Omental fat pad (tissue), 4 donors: ENCODE measurements around the gene RIMBP2. TPM values are rescaled to one million over a fixed set of nuclear protein-coding genes. Genes with fewer than 3 reads are reported as not detected.

Experiments
- ATAC-seq: fragments of 150-250 bp; one replicate; pipeline ENCODE4 v1.9.1; 2016; ENCODE audit warnings: mild to moderate bottlenecking, moderate library complexity; ENCODE audit not compliant: low FRiP score
- DNase-seq: peaks from one replicate; pipeline ENCODE4 v3.0.0-alpha.2; 2019; ENCODE audit warnings: low spot score
- CTCF ChIP-seq, 3 donors: fragments of 450-650 bp; IDR thresholded peaks; one replicate each; pipeline ENCODE4 v1.5.1; 2016 to 2017; ENCODE audit warnings: antibody characterized with exemption in 3 of 3, mild to moderate bottlenecking in 3 of 3, moderate library complexity in 2 of 3
- total RNA-seq, 4 donors: library from RNA; depleted of rRNA; stranded (reverse); fragments of >200 nt; gene quantifications; one replicate each; pipeline ENCODE4 v1.1.0, GENCODE V29; 2016

RIMBP2 gene
- total RNA-seq, 4 donors from 2014 or later, result 0.36 to 3.2 (median 1.6) TPM; not detected in 1

GRCh38 chr12:130614530-130614905 lies 101.6 kb downstream of the RIMBP2 start:
- no peak for ATAC-seq
- TF ChIP-seq CTCF (IDR thresholded peaks at IDR 0.05), result no peak
- DNase-seq, result no peak

GRCh38 chr12:130613831-130614529 lies 102.1 kb downstream of the RIMBP2 start:
- TF ChIP-seq CTCF (IDR thresholded peaks at IDR 0.05), result no peak
- ATAC-seq, result no peak
- DNase-seq, result no peak

- no peak for ATAC-seq
- no peak for TF ChIP-seq CTCF (IDR thresholded peaks at IDR 0.05)
- no peak for DNase-seq
These were observed 103.0 kb downstream of the RIMBP2 start for GRCh38 chr12:130613131-130613530.

GRCh38 chr12:130611026-130611905 lies 104.8 kb downstream of the RIMBP2 start:
- TF ChIP-seq CTCF (IDR thresholded peaks at IDR 0.05), result no peak
- ATAC-seq (no peak), DNase-seq (no peak)

- TF ChIP-seq CTCF (IDR thresholded peaks at IDR 0.05), result no peak
- DNase-seq, result no peak
- ATAC-seq, result no peak
These were observed 106.1 kb downstream of the RIMBP2 start for GRCh38 chr12:130609966-130610365.

- DNase-seq (no peak), ATAC-seq (no peak)
- TF ChIP-seq CTCF (IDR thresholded peaks at IDR 0.05), result no peak
These were observed 107.3 kb downstream of the RIMBP2 start for GRCh38 chr12:130608831-130609230.
